ELR (cell line): ENCODE data around the gene NLRP3.
"Not testable (repeated sequence)": the region's sequence is repeated elsewhere in the genome, so short reads cannot be mapped to it uniquely, and the experiment has no call there.

Experiments used
- DNase-seq: peaks from one replicate; pipeline ENCODE4 v3.0.0-alpha.2; 2015; ENCODE audit warnings: low read depth

NLRP3 gene

GRCh38 chr1:247415423-247416361 lies at the start of gene NLRP3:
NLRP3 (plus strand) TSS chr1:247416173; CDS start chr1:247418801, 2,628 bp downstream.
- peak; percentile 82 for DNase-seq

GRCh38 chr1:247366345-247366744 lies 49.6 kb upstream of the NLRP3 start:
- not testable (repeated sequence) for DNase-seq

- no peak for DNase-seq
Observed at GRCh38 chr1:247366926-247367645, 48.9 kb upstream of the NLRP3 start.

- DNase-seq = peak; percentile 78
Observed at GRCh38 chr1:247367786-247368422, 48.1 kb upstream of the NLRP3 start.

GRCh38 chr1:247368490-247369145 lies 47.4 kb upstream of the NLRP3 start:
- DNase-seq = no peak

- DNase-seq = peak; percentile 36
Observed at GRCh38 chr1:247370786-247371732, 44.9 kb upstream of the NLRP3 start.

- no peak for DNase-seq
Observed at GRCh38 chr1:247371801-247372259, 44.1 kb upstream of the NLRP3 start.

GRCh38 chr1:247373721-247374141 lies 42.2 kb upstream of the NLRP3 start:
- peak; percentile 69 for DNase-seq

GRCh38 chr1:247374651-247375334 lies 41.2 kb upstream of the NLRP3 start:
- DNase-seq = not testable (repeated sequence)

- no peak for DNase-seq
Observed at GRCh38 chr1:247375747-247376146, 40.2 kb upstream of the NLRP3 start.

- DNase-seq = no peak
Observed at GRCh38 chr1:247376659-247377058, 39.3 kb upstream of the NLRP3 start.

- DNase-seq = not testable (repeated sequence)
Observed at GRCh38 chr1:247377656-247378055, 38.3 kb upstream of the NLRP3 start.

GRCh38 chr1:247378334-247379073 lies 37.5 kb upstream of the NLRP3 start:
- DNase-seq = no peak

GRCh38 chr1:247385283-247385682 lies 30.7 kb upstream of the NLRP3 start:
- DNase-seq = peak; percentile 61

GRCh38 chr1:247386217-247386616 lies 29.8 kb upstream of the NLRP3 start:
- DNase-seq = no peak

- peak; percentile 69 for DNase-seq
Observed at GRCh38 chr1:247386687-247387086, 29.3 kb upstream of the NLRP3 start.

- DNase-seq = no peak
Observed at GRCh38 chr1:247387096-247387495, 28.9 kb upstream of the NLRP3 start.

GRCh38 chr1:247387565-247387964 lies 28.4 kb upstream of the NLRP3 start:
- DNase-seq = peak; percentile 13

GRCh38 chr1:247390116-247390791 lies 25.7 kb upstream of the NLRP3 start:
- DNase-seq = peak; percentile 77
